GM18511 (cell line): ENCODE results near the gene CENPE.
"Not testable (repeated sequence)": the region's sequence is repeated elsewhere in the genome, so short reads cannot be mapped to it uniquely, and the experiment has no call there.

Source experiments
- ATAC-seq: cut with Tn5 transposase; IDR thresholded peaks from one replicate; pipeline ENCODE4 v1.9.1; 2021; ENCODE audit warnings: mild to moderate bottlenecking, moderate library complexity; ENCODE audit not compliant: unreplicated experiment

CENPE gene

GRCh38 chr4:103198111-103198765 lies at the start of gene CENPE:
Gene CENPE (minus strand): TSS chr4:103198343. CDS start chr4:103198319, 24 bp downstream.
- ATAC-seq: peak; percentile 95

GRCh38 chr4:103244251-103244650 lies 46.1 kb upstream of the CENPE start:
- ATAC-seq: no peak

- not testable (repeated sequence) for ATAC-seq
Measured at GRCh38 chr4:103230938-103231337, 32.8 kb upstream of the CENPE start.

- ATAC-seq: not testable (repeated sequence)
Measured at GRCh38 chr4:103223556-103223955, 25.4 kb upstream of the CENPE start.

- ATAC-seq: no peak
Measured at GRCh38 chr4:103207673-103208072, 9.5 kb upstream of the CENPE start.

GRCh38 chr4:103204111-103204510 lies 6.0 kb upstream of the CENPE start:
- no peak for ATAC-seq

- ATAC-seq: no peak
Measured at GRCh38 chr4:103201724-103202123, 3.6 kb upstream of the CENPE start.

- ATAC-seq: no peak
Measured at GRCh38 chr4:103201253-103201652, 3.1 kb upstream of the CENPE start.

GRCh38 chr4:103199009-103199408 lies 866 bp upstream of the CENPE start:
- no peak for ATAC-seq

GRCh38 chr4:103197765-103198110 lies 405 bp downstream of the CENPE start:
- ATAC-seq: peak; percentile 55

GRCh38 chr4:103193457-103193856 lies 4.7 kb downstream of the CENPE start:
- ATAC-seq: no peak

GRCh38 chr4:103171006-103171405 lies 27.1 kb downstream of the CENPE start:
- no peak for ATAC-seq

GRCh38 chr4:103169750-103170149 lies 28.4 kb downstream of the CENPE start:
- not testable (repeated sequence) for ATAC-seq

GRCh38 chr4:103168993-103169392 lies 29.1 kb downstream of the CENPE start:
- ATAC-seq: no peak

GRCh38 chr4:103162176-103162575 lies 36.0 kb downstream of the CENPE start:
- no peak for ATAC-seq

GRCh38 chr4:103158760-103159159 lies 39.4 kb downstream of the CENPE start:
- no peak for ATAC-seq

- no peak for ATAC-seq
Measured at GRCh38 chr4:103156106-103156505, 42.0 kb downstream of the CENPE start.

- no peak for ATAC-seq
Measured at GRCh38 chr4:103152381-103152780, 45.8 kb downstream of the CENPE start.

- ATAC-seq: no peak
Measured at GRCh38 chr4:103150677-103151076, 47.5 kb downstream of the CENPE start.

GRCh38 chr4:103144926-103145325 lies 53.2 kb downstream of the CENPE start:
- ATAC-seq: peak; percentile 54

- ATAC-seq: no peak
Measured at GRCh38 chr4:103137446-103137827, 60.7 kb downstream of the CENPE start.

- ATAC-seq: no peak
Measured at GRCh38 chr4:103136671-103137445, 61.3 kb downstream of the CENPE start.
